GM18868 (cell line): Measurements from ENCODE around the gene P2RX1.

Experiments used
- ATAC-seq: cut with Tn5 transposase; IDR thresholded peaks from one replicate; pipeline ENCODE4 v1.9.1; 2021; ENCODE audit warnings: mild to moderate bottlenecking, moderate library complexity; ENCODE audit not compliant: unreplicated experiment

Gene P2RX1

DNA sequence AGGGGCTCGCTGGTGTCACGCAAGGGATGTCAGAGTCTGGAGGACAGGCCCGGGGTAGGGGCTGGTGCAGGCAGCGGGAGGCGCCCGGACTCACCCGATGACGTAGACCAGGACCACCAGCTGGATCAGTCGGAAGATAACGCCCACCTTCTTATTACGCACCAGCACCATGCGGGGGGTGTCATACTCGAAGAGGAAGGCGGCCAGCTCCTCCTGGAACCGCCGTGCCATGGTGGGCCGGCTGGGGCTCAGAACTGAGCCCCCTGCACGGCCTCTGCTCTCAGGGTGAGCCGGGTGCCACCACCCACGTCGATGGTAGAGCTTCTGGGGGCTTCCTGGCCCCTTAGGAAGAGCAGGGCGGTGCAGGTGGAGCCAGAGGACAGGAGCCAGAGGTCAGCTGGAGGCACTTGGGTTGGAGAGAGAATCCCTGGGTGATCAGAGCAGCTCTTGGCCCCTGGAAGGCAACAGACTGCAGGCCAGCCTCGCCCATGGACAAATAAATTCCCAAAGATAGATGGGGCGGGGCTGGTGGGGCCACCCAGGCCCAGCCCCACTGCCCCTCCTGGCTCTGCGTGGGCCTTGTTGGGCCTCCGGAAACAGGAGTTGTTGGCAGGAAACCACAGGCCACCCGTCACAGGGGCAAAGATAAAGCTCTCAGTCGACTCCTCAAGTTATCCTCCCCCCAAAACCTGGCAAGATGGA, at the start of gene P2RX1:
P2RX1 (minus strand) TSS at position 471 of the 702 bp plus-strand sequence; CDS start at position 231, 240 bp downstream.
- ATAC-seq: no peak

DNA sequence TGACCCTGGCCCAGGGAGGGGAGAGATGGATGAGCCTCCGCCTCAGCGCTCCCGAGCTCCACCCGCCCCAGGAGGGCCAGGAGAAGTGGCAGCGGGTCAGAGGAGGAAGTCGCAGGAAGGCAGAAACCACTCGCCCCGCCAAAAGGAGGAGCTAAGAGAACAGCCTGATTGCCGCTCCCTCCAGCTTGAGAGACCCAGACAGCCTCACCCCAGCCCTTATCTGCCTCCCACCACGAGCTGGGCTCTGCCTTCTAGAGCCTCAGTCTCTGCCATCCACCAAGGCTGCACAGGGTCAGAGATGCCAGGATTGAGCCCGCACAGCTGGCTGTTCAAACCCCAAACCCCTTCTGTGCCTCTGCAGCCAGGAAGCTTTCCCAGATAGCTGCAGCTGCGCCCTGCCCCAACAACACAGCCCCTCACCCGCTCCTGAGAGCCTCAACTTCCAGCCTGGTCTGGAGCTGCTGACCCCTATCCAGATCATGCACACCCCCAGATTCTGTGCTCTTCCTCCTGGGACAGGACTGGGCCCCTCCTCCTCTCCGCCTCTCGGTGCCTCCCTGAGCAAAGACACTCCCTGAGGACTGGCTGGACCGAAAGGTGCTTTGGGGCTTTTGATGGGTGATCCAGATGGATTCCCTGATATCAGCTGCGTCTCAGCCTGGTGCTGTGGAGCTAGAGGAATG, 49.0 kb upstream of the P2RX1 start:
- no peak for ATAC-seq

DNA sequence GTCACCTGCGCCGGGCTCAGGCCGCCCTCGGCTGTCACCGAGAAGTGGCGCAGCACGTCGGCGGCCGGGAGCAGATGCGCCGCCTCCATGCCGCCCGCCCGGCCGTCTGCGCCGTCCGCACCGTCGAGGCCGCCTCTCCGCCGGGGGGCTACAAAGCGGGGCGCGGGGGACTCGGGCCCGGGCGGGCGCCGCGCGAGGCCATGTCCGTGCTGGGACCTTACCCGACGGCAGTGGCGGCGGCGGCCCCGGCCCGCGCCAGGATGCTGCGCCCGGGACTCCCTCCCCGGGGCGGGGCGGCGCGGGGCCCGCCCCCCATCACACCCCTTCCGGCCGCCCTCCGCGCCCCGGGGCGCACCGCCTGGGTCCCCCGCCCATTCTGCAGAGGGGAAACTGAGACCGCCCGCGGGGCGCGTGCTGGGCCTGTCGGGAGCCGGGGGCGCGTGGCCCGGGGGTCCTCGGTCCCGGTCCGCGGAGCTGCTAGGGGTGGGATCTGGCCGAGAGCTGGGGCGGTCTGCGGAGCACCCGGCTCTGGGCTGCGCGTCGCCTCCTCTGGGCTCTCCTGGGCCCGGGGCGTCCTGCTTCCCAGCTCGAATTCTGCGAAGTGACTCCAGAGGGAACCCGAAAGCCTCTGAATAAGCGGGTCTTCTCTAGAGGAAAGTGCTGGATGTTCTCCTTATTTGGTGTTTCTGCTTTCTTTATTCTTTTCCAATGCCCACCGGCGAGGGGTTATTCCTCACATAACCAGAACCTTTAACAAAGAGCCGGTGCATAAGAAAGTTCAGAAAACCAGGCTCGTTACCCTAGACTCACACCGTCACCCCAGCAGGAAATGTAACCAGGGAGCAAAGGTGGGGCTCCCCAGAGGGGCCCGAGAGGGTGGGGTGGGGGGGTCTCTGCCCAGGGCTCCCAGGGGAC, 48.2 kb upstream of the P2RX1 start, which contains the start of gene ATP2A3:
ATP2A3 (minus strand) TSS at position 235 of the 915 bp plus-strand sequence; CDS start at position 89, 146 bp downstream.
- ATAC-seq: peak; percentile 53

DNA sequence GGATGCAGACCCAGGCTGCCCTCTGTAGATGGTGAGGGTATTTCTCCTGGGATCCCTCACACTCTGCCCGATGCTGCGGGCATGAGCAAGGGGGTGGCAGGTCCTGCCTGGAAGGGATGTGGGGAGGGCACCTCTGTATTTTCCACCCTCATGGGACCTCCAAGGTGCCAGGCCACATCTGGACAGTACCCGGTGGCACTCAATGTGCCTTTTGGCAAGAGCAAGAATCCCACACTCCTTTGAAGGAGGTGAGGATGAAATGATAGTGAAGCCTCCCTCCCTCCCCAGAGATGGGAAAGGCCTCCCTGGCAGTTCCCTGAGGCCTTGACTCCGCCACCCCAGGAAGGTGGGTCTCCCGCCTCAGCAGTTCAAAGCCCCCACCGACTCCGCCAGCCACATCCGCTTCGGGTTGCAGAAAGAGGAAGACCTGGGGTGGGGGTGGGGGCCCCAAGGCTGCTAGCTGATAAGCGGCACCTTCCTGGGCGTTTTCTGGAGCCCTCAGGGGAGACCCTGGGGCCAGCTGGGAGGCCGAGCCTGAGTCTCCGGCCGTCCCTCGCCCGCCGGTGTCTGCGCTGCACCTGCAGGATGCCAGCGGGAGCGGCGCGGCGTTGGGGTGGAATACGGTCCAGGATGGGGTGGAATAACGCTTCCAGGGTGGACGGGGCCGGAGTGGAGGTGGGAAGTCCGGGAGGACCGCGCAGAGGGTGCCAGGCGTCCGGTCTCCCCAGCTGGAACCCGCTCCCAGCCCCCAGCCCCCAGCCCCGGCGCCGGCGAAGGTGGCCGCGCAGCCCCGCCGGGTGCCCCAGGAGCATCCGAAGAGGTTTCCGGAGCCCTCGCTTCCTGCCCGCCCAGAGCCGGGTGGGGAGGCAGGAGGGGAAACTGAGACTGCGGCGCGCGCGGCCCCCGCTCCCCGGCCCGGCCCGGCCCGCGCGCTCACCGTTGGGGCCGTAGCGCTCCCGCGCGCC, 47.3 kb upstream of the P2RX1 start:
- peak; percentile 21 for ATAC-seq

DNA sequence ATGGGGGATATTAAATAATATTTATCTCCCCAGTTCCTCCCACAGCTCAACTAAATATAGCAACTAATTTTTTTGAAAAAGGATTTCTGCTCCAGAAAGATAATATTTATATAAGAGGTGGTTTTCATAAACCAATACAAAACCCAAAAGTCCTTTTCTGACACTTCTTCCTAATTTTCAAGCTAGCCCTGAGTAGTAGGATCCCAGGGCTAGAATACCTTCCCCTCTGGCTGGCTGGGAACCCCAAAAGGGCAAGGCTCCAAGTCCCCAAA, 46.6 kb upstream of the P2RX1 start:
- ATAC-seq: no peak

DNA sequence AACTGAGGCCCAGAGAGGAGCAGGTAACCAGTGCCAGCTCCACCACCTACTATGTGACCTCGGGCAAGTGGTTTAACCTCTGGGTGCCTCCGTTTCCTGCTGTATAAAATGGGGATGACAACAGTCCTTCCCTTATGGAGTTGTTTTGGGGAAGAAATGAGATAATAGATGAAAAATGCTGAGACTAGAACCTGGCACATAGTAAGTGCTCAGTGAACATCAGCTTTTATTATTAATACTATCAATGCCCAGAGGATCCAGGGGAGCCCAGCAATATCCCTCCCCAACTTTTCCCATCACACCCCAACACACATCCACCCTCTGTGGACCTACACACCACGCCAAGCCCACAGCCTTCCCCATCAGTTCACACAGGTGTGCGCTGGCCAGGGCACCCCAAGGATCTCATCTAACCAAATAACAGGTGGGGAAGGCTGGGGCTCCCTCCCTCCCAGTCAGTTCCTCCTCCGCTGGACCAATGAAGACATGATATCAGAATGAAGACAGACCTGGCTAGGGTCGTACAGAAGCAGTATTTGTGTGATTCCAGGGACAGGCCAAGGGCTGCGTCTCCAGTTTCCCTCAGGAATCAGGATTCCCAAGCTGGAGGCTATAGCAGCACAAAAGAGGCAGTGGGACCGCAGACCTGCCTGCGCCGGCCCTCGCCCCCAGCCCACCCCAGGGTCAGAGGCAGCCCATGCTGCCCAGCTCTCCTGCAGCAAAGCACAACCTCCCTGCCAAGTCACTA, 46.1 kb upstream of the P2RX1 start:
- no peak for ATAC-seq

DNA sequence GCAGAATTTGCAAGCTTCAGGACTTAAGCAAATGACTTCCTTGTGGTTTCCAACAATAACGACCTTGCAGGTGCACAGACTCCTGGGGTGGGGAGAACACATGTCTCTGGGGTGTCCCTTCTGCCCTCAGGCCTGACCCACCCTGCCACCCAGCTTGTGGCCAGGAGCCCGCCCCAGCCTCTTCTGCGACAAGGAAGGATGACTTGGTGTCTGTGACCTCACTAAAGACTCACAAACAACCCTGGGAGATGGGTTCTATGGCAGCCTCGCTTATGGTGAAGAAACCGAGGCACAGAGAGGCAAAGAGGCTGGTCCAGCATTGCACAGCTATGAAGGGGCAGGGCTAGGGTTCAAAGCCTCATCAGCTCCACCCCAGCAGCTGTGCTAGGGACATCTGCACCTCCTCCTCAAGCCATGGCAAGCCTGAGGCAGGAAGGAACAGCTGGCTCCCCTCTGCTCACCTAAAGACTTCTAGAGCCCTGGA, 45.3 kb upstream of the P2RX1 start:
- ATAC-seq: no peak

DNA sequence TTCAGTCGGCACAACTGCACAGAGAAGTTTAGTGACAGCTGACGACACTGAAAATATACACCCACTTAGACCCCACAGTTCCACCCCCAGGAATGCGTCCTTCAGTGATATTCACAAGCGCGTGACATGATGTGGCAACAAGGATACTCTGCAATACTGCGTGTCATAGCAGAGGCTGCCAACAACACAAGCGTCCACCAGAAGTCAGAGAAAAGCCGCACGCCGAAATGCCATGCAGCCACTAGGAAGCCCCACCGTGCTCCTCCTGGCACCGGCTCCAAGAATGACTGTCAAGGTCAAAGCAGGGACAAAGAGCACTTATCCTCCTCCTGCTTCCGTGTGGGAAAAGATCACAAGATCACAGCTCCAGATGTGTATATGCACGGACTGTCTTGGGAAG, 44.5 kb upstream of the P2RX1 start:
- ATAC-seq: no peak

DNA sequence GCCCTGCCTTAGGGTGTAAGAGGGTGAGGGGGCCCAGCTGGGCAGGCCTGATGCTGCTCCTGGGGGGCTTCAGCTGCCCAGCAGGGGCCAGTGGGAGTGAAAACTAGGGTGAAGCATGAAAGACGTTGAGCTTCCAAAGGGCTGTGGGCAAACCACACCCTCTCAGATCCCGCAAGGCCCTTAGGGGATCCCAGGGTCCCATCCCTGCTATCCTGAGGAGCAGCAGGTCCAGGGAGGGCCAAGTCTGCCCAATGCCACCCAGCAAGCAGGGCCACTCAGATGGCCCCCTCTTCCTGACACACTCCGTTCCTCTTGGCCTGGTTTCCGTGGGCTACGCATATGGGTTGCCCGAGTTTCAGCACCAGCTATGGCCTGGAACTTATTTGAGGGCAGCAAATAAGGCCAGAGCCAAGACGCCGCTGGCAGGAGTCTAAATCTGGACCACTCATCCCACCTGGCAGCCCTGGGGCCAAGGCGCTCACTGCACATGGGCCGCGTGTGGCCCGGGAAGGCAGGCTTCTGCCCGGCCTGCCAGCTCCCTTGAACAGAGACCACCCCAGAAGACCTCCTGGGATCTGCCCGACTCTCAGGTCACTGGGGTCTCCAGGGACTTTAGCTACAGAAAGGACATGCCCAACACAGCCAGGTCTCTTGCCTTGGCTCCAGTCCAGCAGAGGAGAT, 43.8 kb upstream of the P2RX1 start:
- no peak for ATAC-seq

DNA sequence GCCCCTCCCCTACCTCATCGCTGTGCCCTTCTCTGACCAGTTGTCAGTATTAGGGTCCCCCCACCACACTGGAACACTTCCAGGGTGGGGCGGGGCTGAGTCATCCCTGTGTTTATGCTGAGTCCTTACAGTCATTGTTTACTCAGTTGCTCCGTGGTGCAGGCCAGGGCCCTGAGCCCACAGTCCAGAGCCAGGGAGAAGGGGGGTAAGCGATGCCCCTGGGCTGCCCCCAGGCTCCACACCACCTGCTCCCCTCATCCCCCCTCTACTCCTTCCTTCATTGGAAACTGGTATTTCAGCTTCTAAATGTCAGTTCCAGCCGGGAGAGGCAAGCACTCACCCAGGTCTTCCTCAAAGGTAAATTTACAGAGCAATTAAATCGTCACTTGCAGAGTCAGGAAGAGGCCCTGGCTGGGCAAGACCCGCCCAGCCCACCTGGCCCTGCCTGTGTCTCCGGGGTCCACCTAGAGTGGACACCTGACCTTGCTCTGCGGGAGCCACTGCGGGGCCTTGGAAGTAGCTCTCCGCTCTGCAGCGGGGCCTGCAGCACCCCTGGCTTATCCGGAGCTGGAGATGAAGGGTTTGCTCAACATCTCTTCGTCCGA, 43.1 kb upstream of the P2RX1 start:
- no peak for ATAC-seq

DNA sequence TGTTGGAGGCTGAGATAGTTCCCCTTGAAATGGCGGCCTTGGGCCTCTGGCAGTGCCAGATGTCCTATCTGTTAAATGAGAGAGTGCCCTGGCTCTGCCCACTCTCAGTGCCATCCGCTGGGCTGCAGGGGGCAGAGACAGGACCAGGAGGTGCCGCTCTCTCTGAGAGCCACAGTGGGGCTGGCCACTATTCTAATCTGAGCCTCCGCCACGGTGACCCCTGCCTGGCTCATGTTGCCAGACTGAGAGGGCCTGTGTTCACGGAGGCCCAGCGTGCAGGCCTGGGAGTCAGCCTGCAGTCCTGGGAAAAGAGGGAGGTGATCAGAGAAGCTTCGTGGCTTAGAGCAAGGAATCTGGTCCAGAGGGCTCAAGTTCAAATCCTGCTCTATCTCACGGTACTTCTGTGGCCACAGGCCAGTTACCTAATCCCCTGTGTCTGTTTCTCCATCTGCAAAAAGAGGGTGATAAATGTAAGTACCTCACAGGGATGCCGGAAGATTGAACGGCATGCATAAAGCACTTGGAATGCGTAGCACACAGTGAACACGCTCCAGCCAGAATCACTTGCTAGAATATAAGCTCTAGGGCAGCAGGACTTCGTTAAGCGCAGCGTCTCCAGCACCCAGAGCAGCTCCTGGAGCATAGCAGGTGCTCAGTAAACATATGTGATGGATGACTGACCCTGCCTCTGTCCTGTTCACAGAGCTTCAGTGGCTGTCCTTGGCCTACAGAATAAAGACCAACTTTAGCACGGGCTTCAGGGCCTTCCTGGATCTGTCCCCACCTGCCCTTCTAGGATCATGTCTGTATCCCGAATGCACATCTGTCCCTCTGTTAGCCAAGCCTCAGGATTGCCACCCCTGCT, 41.7 kb upstream of the P2RX1 start:
- ATAC-seq: no peak

DNA sequence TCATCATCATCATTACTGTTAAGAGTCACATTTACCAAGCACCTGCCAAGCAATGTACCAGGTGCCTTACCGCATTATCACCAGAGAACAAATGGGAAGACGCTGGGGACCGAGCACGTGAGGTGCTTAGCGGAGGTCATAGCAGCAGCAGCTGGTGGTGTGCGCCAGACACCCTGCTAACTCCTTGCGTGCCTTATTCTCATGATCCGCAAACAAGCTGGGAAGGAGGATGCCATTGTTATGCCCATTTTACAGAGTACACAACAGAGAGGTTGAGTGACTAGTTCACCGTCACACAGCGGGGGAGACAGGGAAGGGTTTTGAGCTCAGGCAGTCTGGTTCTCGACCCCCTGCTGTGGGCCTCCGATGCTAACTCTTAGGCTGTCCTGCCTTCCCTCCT, 40.7 kb upstream of the P2RX1 start:
- ATAC-seq: no peak

DNA sequence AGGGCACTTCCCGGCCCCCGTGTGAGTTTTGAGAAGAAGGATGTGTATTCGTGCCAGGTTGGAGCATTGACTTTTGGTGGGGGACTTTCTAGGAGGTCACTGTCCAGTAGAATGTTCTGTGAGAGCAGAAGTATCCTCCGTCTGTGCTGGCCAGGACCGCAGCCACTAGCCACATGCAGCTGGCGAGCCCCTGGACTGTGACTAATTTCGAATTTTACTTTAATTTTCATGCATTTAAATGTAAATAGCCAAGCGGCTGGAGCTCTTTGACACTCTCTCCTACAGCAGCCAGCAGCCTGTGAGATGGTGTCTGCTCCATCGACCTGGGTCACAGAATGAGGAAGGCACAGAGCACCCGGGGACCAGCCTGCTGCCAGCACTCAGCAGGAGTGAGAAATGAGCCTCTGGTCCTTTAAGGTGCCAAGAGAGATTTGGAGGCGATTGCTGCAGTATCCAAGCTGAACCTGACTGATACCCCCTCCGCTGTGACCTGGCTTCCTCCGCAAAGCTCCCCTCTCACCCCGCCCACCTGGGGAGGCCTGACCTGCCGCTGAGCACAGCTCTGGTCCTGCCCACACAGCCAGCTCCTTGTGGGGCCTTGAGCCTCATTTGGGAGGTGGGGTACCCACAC, 40.2 kb upstream of the P2RX1 start:
- ATAC-seq: no peak

DNA sequence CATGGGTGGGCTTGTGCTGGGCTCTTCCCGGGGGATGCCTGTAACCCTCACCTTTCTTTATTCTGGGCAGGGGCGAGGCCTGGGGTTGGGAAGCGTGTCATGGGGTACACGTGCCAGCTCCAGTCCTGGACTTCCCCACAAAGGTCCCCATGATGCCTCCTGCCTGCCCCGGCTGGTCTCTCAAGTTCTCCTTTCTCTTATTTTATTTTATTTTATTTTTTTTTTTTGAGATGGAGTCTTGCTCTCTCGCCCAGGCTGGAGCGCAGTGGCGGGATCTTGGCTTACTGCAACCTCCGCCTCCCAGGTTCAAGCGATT, 39.4 kb upstream of the P2RX1 start:
- no peak for ATAC-seq

DNA sequence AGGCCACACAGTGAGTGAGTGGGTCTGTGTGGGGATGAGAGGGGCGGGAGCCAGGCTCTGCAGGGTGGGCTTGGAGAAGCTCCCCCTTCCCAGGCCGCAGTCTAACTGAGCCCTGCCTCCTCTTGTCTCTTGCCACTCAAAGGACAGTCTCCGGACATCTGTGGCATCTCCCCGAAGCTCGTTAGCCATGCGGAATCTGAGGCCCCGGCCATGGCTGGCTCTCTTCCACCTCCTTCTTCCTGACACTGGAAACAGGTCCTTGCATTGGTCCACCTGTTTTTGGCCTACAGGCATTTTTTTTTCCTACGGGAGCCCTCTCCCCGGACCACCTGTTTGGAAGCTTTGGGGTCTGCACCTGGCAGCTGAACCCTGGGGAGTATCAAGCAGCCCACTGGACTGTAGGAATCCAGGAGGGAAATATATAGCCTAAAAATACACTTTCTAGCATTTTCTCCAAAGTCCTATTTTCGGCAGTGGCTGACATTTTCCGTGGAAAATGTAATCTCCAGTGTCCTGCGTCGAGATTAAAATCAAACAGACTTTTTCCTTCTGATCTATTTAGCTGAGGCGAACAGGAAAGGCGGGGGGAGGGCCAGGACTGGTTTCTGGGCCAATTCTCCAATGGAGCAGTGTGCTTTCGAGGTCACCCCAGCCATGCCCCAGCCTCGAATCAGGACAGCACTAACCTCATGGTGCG, 38.9 kb upstream of the P2RX1 start:
- no peak for ATAC-seq

DNA sequence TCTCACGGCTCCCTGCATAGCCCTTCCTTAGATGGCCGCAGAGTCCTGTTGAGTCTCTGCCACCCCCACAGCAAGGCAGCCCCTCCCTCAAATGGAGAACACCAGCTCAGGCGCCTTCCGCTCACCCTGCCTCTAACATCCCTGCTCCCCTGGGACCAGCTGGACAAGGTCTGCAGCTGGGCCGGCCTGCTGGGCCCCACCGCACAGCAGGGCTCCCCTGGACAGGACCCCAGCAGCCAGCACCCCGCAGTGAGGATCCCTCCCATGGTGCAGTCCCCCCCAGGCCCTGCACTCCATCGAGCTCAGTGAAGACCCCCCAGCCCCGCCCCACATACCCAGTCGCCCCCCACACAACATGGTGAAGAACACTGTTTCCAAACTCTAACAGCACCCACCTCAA, 37.8 kb upstream of the P2RX1 start:
- ATAC-seq: no peak

DNA sequence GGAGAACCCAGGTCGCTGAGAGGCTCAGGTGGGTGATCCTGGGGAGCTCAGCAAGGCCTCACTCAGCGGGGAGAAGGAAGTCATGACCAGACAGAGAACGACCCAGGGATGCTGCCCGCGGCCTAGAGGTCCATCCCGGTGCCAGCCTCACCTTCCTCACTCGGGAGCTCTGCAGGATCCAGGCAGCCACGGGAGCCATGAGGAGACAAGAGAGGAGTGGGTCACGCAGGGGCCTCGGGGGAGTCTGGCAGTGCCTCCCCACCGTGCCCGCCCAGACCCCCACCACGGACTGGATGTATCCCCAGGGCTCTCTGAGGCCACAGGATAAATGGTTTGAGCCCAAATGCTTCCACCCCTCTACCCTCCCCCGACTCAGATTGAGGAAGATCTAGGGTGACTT, 37.3 kb upstream of the P2RX1 start:
- no peak for ATAC-seq
